K562 (cell line): ENCODE measurements around the gene LMAN2L. TPM values are rescaled to one million over a fixed set of nuclear protein-coding genes. Genes with fewer than 3 reads are reported as not detected.

Source experiments
- ARNT ChIP-seq, 2 experiments: fragments of 450-650 bp; IDR thresholded peaks; 2 replicates each; pipeline ENCODE4 v1.6.1; 2016; ENCODE audit warnings: mild to moderate bottlenecking in 1 of 2
- EWSR1 ChIP-seq: fragments of 450-650 bp; IDR thresholded peaks from 2 replicates; pipeline ENCODE4 v1.6.1; 2018; ENCODE audit warnings: borderline replicate concordance, mild to moderate bottlenecking, low read depth, moderate library complexity; ENCODE audit not compliant: partially characterized antibody
- GABPB1 ChIP-seq: sonication (generic); formaldehyde crosslinking; IDR thresholded peaks from 2 replicates; pipeline ENCODE4 v1.8.0; 2022; ENCODE audit warnings: mild to moderate bottlenecking, missing genetic modification reagents
- ID3 ChIP-seq, 2 experiments: fragments of 250-450 bp in 1 of 2; fragments of 450-650 bp in 1 of 2; sonication (Bioruptor Pico) in 1 of 2; IDR thresholded peaks; 2 replicates each; pipeline versions ENCODE4 v1.6.1 to v1.8.0; 2016 to 2021; ENCODE audit warnings: mild to moderate bottlenecking in 2 of 2, moderate library complexity in 2 of 2, missing compliant biosample characterization in 1 of 2, missing genetic modification characterization in 1 of 2
- KDM5B ChIP-seq: fragments of 200-600 bp; sonication (generic); IDR thresholded peaks from 2 replicates; pipeline ENCODE4 v1.6.1; 2012; ENCODE audit warnings: low read depth, mild to moderate bottlenecking, moderate library complexity, low read length, control low read depth, inconsistent platforms; ENCODE audit not compliant: insufficient replicate concordance
- MCM2 ChIP-seq: fragments of 450-650 bp; IDR thresholded peaks from 2 replicates; pipeline ENCODE4 v1.6.1; 2017; ENCODE audit warnings: low read depth, mild to moderate bottlenecking
- NFRKB ChIP-seq: fragments of 450-650 bp; IDR thresholded peaks from 2 replicates; pipeline ENCODE4 v1.6.1; 2016; ENCODE audit warnings: low read depth
- PBX2 ChIP-seq, 2 experiments: IDR thresholded peaks in 1 of 2; conservative IDR thresholded peaks in 1 of 2; 2 replicates each; pipeline ENCODE4 v1.6.1; 2016; ENCODE audit warnings: low read depth in 2 of 2, mild to moderate bottlenecking in 1 of 2, missing compliant biosample characterization in 1 of 2, missing genetic modification characterization in 1 of 2, moderate library complexity in 1 of 2
- RBFOX2 ChIP-seq: fragments of 200-400 bp; formaldehyde crosslinking; IDR thresholded peaks from 2 replicates; pipeline ENCODE4 v1.6.1; 2017; ENCODE audit warnings: low read depth, mild to moderate bottlenecking, low read length, moderate library complexity
- RCOR1 ChIP-seq, 2 experiments: IDR thresholded peaks; 2 replicates each; pipeline ENCODE4 v1.6.1; 2012; ENCODE audit warnings: low read depth in 2 of 2, low read length in 2 of 2, borderline replicate concordance in 1 of 2, improper control_type of control experiment in 1 of 2
- SREBF2 ChIP-seq: sonication (generic); formaldehyde crosslinking; IDR thresholded peaks from 2 replicates; pipeline ENCODE4 v1.4.0; 2020; ENCODE audit warnings: mild to moderate bottlenecking, missing genetic modification reagents
- TBP ChIP-seq: optimal IDR thresholded peaks from 2 replicates; pipeline ENCODE3; 2011; ENCODE audit warnings: low read depth, low read length, improper control_type of control experiment
- TCF7L2 ChIP-seq: fragments of 150-350 bp; IDR thresholded peaks from 2 replicates; pipeline ENCODE4 v1.6.1; 2016; ENCODE audit warnings: low read depth, mild to moderate bottlenecking, low read length, moderate library complexity
- YY1 ChIP-seq, 3 experiments: IDR thresholded peaks; 2 replicates each; pipeline ENCODE4 v1.6.1; 2011; ENCODE audit warnings: low read length in 2 of 3, mild to moderate bottlenecking in 2 of 3, moderate library complexity in 2 of 3, borderline replicate concordance in 1 of 3, control low read depth in 1 of 3, low read depth in 1 of 3; ENCODE audit not compliant: insufficient read depth in 3 of 3, insufficient replicate concordance in 2 of 3, control insufficient read depth in 1 of 3, insufficient read length in 1 of 3; ENCODE audit errors: extremely low read depth in 1 of 3
- ZC3H4 ChIP-seq: sonication (generic); formaldehyde crosslinking; IDR thresholded peaks from 2 replicates; pipeline ENCODE4 v1.9.0; 2021; ENCODE audit warnings: missing genetic modification reagents, borderline replicate concordance
- ZSCAN32 ChIP-seq: fragments of 450-650 bp; formaldehyde crosslinking; IDR thresholded peaks from 2 replicates; pipeline ENCODE4 v1.4.0; 2020; ENCODE audit warnings: mild to moderate bottlenecking, moderate library complexity
- polyA plus RNA-seq, 8 experiments: library from polyadenylated mRNA; depleted of rRNA in 4 of 8; stranded (reverse) in 5 of 8; unstranded in 3 of 8; fragments of >200 nt; fragmentation: Nextera tagmentation in 2 of 8; fragmentation: Illumina TruSeq in 1 of 8; extraction: Ambion mirVana in 2 of 8; extraction: Trizol in 1 of 8; gene quantifications; 2 replicates each; pipeline versions ENCODE4 v1.2.1 to v1.2.3, GENCODE V29; 2011 to 2014; ENCODE audit warnings: inconsistent platforms in 1 of 8, missing spikeins in 1 of 8
- total RNA-seq, 7 experiments: library from RNA; depleted of rRNA in 6 of 7; stranded (reverse); fragments of >200 nt in 6 of 7; fragmentation: Illumina TruSeq in 2 of 7; extraction: Trizol in 2 of 7; gene quantifications; 2 replicates each; pipeline versions ENCODE4 v1.2.1 to v1.2.3, GENCODE V29; 2011 to 2021; ENCODE audit warnings: low replicate concordance in 1 of 7
- TF ChIP-seq, protein P1 (sequence below): sonication (generic); formaldehyde crosslinking; IDR thresholded peaks from 2 replicates; pipeline ENCODE4 v1.8.1; 2023; ENCODE audit warnings: mild to moderate bottlenecking, missing genetic modification reagents
- TF ChIP-seq, protein P2 (sequence below): sonication (generic); formaldehyde crosslinking; IDR thresholded peaks from 2 replicates; pipeline ENCODE4 v1.9.0; 2022; ENCODE audit warnings: mild to moderate bottlenecking, missing genetic modification reagents
- TF ChIP-seq, protein P3 (sequence below): fragments of 250-450 bp; sonication (Bioruptor Pico); IDR thresholded peaks from 2 replicates; pipeline ENCODE4 v1.6.1; 2021; ENCODE audit warnings: mild to moderate bottlenecking

The LMAN2L gene
- total and polyA plus RNA-seq, 9 of the 15 experiments (the other 6 are each of a cell fraction or from before 2014, with no cell fraction given) = 7.2 to 37.7 (median 12.5) TPM

DNA sequence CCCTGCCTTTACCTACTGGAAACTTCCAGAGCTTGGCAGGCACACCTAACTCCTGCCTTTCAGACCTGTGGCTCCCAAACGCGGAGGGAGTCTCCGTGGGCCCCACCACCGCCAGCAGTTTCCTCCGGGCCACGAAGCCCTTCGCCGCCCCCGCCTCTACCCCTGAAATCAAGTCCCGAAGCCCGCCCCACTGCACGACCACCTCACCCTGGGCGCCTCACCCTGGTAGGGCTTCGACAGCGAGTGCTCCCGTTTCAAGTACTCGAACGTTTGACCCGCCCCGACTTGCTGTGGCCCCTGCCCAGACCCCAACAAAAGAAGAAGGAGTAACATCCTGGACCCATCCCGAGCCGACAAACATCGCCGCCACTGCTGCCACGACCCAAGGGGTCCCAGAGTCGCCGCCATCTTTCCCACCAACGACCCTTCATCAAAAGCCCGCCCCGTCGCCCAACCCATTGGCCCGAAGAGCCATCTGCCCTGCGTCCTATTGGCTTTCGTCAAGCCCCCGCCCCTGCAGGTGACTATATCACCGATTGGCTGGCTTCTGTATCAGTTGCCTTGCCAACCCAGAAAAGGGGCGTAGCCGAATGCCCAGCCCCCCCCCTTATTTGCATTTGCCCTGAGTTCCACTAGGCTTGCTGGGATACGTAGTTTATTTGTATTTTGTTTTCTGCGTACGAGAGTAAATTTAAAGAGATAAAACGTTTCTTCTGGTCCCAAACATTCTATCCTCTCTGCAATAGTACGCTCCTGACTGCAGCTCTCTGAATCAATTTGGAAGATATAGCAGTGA, at the start of gene LMAN2L (continued):
- TF ChIP-seq, protein P1, sequence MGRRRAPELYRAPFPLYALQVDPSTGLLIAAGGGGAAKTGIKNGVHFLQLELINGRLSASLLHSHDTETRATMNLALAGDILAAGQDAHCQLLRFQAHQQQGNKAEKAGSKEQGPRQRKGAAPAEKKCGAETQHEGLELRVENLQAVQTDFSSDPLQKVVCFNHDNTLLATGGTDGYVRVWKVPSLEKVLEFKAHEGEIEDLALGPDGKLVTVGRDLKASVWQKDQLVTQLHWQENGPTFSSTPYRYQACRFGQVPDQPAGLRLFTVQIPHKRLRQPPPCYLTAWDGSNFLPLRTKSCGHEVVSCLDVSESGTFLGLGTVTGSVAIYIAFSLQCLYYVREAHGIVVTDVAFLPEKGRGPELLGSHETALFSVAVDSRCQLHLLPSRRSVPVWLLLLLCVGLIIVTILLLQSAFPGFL (CRISPR knock-in tag) = no peak
- peak; percentile 54; the same call in 1 of the 2 replicates for TF ChIP-seq ZC3H4 (CRISPR knock-in tag)
- TF ChIP-seq MCM2 = no peak
- no peak for TF ChIP-seq TCF7L2
- TF ChIP-seq RCOR1 (IDR thresholded peaks at IDR 0.05; ENCODE audit: borderline replicate concordance in 1 of 2, low read depth in 2 of 2, low read length in 2 of 2) = 0 out of 4 replicates have a peak, but pooled peaks of 1 of the 2 experiments have one; percentile 22
- TF ChIP-seq ZSCAN32 (CRISPR knock-in tag) = no peak
- 0 out of 2 replicates have a peak, but pooled peaks have one; percentile 54 for TF ChIP-seq NFRKB
- TF ChIP-seq RBFOX2 = peak; percentile 85
- TF ChIP-seq ID3 (CRISPR knock-in tag; IDR thresholded peaks at IDR 0.05) = no peak
- no peak for TF ChIP-seq ID3 (tag; IDR thresholded peaks at IDR 0.05)
- TF ChIP-seq PBX2 (CRISPR knock-in tag; IDR thresholded peaks at IDR 0.05; ENCODE audit: low read depth) = no peak
- 0 out of 2 replicates have a peak, but pooled peaks have one; percentile 18 for TF ChIP-seq PBX2 (tag; conservative IDR thresholded peaks at IDR 0.05; ENCODE audit: low read depth)
- TF ChIP-seq, protein P2, sequence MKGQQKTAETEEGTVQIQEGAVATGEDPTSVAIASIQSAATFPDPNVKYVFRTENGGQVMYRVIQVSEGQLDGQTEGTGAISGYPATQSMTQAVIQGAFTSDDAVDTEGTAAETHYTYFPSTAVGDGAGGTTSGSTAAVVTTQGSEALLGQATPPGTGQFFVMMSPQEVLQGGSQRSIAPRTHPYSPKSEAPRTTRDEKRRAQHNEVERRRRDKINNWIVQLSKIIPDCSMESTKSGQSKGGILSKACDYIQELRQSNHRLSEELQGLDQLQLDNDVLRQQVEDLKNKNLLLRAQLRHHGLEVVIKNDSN (CRISPR knock-in tag) = peak; percentile 72
- TF ChIP-seq GABPB1 (CRISPR knock-in tag) = 0 out of 2 replicates have a peak, but pooled peaks have one; percentile 35
- TF ChIP-seq SREBF2 (CRISPR knock-in tag) = 0 out of 2 replicates have a peak, but pooled peaks have one; percentile 60
- peak; percentile 72 to 94 (median 92) for TF ChIP-seq YY1 (IDR thresholded peaks at IDR 0.05; ENCODE audit: borderline replicate concordance in 1 of 3, control insufficient read depth in 1 of 3, extremely low read depth in 1 of 3, insufficient read depth in 3 of 3, insufficient read length in 1 of 3, insufficient replicate concordance in 2 of 3, low read depth in 1 of 3, low read length in 2 of 3)
- TF ChIP-seq EWSR1 = no peak
- TF ChIP-seq, protein P3, sequence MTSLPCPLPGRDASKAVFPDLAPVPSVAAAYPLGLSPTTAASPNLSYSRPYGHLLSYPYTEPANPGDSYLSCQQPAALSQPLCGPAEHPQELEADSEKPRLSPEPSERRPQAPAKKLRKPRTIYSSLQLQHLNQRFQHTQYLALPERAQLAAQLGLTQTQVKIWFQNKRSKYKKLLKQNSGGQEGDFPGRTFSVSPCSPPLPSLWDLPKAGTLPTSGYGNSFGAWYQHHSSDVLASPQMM (CRISPR knock-in tag) = no peak
- TF ChIP-seq KDM5B = peak; percentile 80
- TF ChIP-seq ARNT (IDR thresholded peaks at IDR 0.05) = peak in 1 of 2 experiments; percentile 22; a peak in 1 of 4 replicates
- TF ChIP-seq TBP = peak; percentile 60
